GM12878 (cell line): ENCODE results near the gene TMIGD2. TPM values are rescaled to one million over a fixed set of nuclear protein-coding genes. Genes with fewer than 3 reads are reported as not detected.

ENCODE experiments used
- BCL3 ChIP-seq: IDR thresholded peaks from 2 replicates; pipeline ENCODE4 v1.6.1; 2011; ENCODE audit warnings: borderline replicate concordance, low read depth, mild to moderate bottlenecking, moderate library complexity, low read length; ENCODE audit not compliant: insufficient read depth, poor library complexity, severe bottlenecking
- CTCF ChIP-seq, 3 experiments: IDR thresholded peaks in 2 of 3; conservative IDR thresholded peaks in 1 of 3; 2 replicates each; pipeline ENCODE4 v1.5.1; 2011; ENCODE audit warnings: low read depth in 3 of 3, low read length in 3 of 3, mild to moderate bottlenecking in 3 of 3, control low read depth in 2 of 3, moderate library complexity in 2 of 3, inconsistent platforms in 1 of 3, mixed read lengths in 1 of 3; ENCODE audit not compliant: control insufficient read depth in 2 of 3, insufficient read depth in 1 of 3; ENCODE audit errors: extremely low read depth in 1 of 3
- EGR1 ChIP-seq, 2 experiments: IDR thresholded peaks; 1 replicate in 1 of 2; 2 replicates in 1 of 2; pipeline ENCODE4 v1.6.1; 2011 to 2012; ENCODE audit warnings: low read depth in 2 of 2, low read length in 2 of 2, borderline replicate concordance in 1 of 2, mild to moderate bottlenecking in 1 of 2, moderate library complexity in 1 of 2
- HDGF ChIP-seq: fragments of 450-650 bp; IDR thresholded peaks from 2 replicates; pipeline ENCODE4 v1.6.1; 2016; ENCODE audit warnings: antibody characterized with exemption
- KLF5 ChIP-seq: fragments of 450-650 bp; IDR thresholded peaks from 2 replicates; pipeline ENCODE4 v1.6.1; 2014; ENCODE audit warnings: mild to moderate bottlenecking; ENCODE audit not compliant: partially characterized antibody
- NFYB ChIP-seq: IDR thresholded peaks from 2 replicates; pipeline ENCODE4 v1.6.1; 2011; ENCODE audit warnings: low read depth, mild to moderate bottlenecking, low read length, improper control_type of control experiment, moderate library complexity; ENCODE audit not compliant: insufficient read depth
- PKNOX1 ChIP-seq: fragments of 450-650 bp; IDR thresholded peaks from 2 replicates; pipeline ENCODE4 v1.6.1; 2016; ENCODE audit warnings: mild to moderate bottlenecking
- POLR2AphosphoS5 ChIP-seq: IDR thresholded peaks from 2 replicates; pipeline ENCODE4 v1.6.1; 2011; ENCODE audit warnings: mild to moderate bottlenecking, low read length, inconsistent platforms
- RELB ChIP-seq: fragments of 450-650 bp; IDR thresholded peaks from 2 replicates; pipeline ENCODE4 v1.6.1; 2017; ENCODE audit warnings: low read depth, mild to moderate bottlenecking, moderate library complexity
- SIN3A ChIP-seq: IDR thresholded peaks from 2 replicates; pipeline ENCODE4 v1.6.1; 2012; ENCODE audit warnings: low read depth, low read length, improper control_type of control experiment
- SKIL ChIP-seq: fragments of 450-650 bp; IDR thresholded peaks from 2 replicates; pipeline ENCODE4 v1.6.1; 2017; ENCODE audit warnings: mild to moderate bottlenecking, low read depth, inconsistent platforms; ENCODE audit not compliant: poor library complexity, severe bottlenecking
- SMAD1 ChIP-seq: fragments of 450-650 bp; IDR thresholded peaks from 2 replicates; pipeline ENCODE4 v1.6.1; 2018; ENCODE audit warnings: mild to moderate bottlenecking, low read depth; ENCODE audit not compliant: partially characterized antibody
- TARDBP ChIP-seq: IDR thresholded peaks from 2 replicates; pipeline ENCODE4 v1.6.1; 2016; ENCODE audit warnings: borderline replicate concordance
- ZNF622 ChIP-seq: fragments of 450-650 bp; IDR thresholded peaks from 2 replicates; pipeline ENCODE4 v1.6.1; 2017; ENCODE audit warnings: mild to moderate bottlenecking, inconsistent platforms
- polyA plus RNA-seq, 11 experiments: library from polyadenylated mRNA; depleted of rRNA in 4 of 11; unstranded in 6 of 11; stranded (reverse) in 5 of 11; fragments of >200 nt; fragmentation: Nextera tagmentation in 4 of 11; fragmentation: Illumina TruSeq in 1 of 11; extraction: Ambion mirVana in 4 of 11; extraction: Trizol in 1 of 11; gene quantifications; 1 replicate in 1 of 11; 2 replicates in 10 of 11; pipeline versions ENCODE4 v1.2.1 to v1.2.3, GENCODE V29; 2011 to 2016; ENCODE audit warnings: inconsistent platforms in 2 of 11, missing spikeins in 2 of 11, low read depth in 1 of 11
- total RNA-seq, 4 experiments: library from RNA; depleted of rRNA in 3 of 4; stranded (reverse); fragments of >200 nt in 3 of 4; fragmentation: Illumina TruSeq in 1 of 4; extraction: Trizol in 1 of 4; gene quantifications; 2 replicates each; pipeline versions ENCODE4 v1.2.1 to v1.2.3, GENCODE V29; 2013 to 2021
- TF ChIP-seq, protein P1 (sequence below): fragments of 150-350 bp; IDR thresholded peaks from 2 replicates; pipeline ENCODE4 v1.6.1; 2016; ENCODE audit warnings: low read depth, low read length

Gene TMIGD2
- total and polyA plus RNA-seq, 10 of the 15 experiments (the other 5 are each of a cell fraction or from before 2014, with no cell fraction given) = 0.09 to 0.40 (median 0.14) TPM; not detected in 5

GRCh38 chr19:4246767-4247593, 55.2 kb downstream of the TMIGD2 start, which contains the start of gene YJU2 (continued):
- peak; percentile 25; the same call in 1 of the 2 replicates for TF ChIP-seq SIN3A
- TF ChIP-seq TARDBP = peak; percentile 73; the same call in 1 of the 2 replicates
- TF ChIP-seq NFYB = peak; percentile 100
- no peak for TF ChIP-seq ZNF622
- peak; percentile 98 for TF ChIP-seq POLR2AphosphoS5
- TF ChIP-seq CTCF (IDR thresholded peaks at IDR 0.05 in 2 of 3, conservative IDR thresholded peaks at IDR 0.05 in 1 of 3; ENCODE audit: control insufficient read depth in 2 of 3, extremely low read depth in 1 of 3, insufficient read depth in 1 of 3, low read depth in 3 of 3, low read length in 3 of 3) = peak; percentile 44 to 54 (median 44)
- TF ChIP-seq KLF5 = peak; percentile 74
- peak; percentile 99 for TF ChIP-seq RELB
- peak; percentile 100 for TF ChIP-seq PKNOX1
- TF ChIP-seq, protein P1, sequence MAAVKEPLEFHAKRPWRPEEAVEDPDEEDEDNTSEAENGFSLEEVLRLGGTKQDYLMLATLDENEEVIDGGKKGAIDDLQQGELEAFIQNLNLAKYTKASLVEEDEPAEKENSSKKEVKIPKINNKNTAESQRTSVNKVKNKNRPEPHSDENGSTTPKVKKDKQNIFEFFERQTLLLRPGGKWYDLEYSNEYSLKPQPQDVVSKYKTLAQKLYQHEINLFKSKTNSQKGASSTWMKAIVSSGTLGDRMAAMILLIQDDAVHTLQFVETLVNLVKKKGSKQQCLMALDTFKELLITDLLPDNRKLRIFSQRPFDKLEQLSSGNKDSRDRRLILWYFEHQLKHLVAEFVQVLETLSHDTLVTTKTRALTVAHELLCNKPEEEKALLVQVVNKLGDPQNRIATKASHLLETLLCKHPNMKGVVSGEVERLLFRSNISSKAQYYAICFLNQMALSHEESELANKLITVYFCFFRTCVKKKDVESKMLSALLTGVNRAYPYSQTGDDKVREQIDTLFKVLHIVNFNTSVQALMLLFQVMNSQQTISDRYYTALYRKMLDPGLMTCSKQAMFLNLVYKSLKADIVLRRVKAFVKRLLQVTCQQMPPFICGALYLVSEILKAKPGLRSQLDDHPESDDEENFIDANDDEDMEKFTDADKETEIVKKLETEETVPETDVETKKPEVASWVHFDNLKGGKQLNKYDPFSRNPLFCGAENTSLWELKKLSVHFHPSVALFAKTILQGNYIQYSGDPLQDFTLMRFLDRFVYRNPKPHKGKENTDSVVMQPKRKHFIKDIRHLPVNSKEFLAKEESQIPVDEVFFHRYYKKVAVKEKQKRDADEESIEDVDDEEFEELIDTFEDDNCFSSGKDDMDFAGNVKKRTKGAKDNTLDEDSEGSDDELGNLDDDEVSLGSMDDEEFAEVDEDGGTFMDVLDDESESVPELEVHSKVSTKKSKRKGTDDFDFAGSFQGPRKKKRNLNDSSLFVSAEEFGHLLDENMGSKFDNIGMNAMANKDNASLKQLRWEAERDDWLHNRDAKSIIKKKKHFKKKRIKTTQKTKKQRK = 0 out of 2 replicates have a peak, but pooled peaks have one; percentile 65
- TF ChIP-seq SKIL = peak; percentile 88
- peak; percentile 68 for TF ChIP-seq BCL3
- TF ChIP-seq EGR1 (IDR thresholded peaks at IDR 0.05; ENCODE audit: borderline replicate concordance in 1 of 2, low read depth in 2 of 2, low read length in 2 of 2) = peak in 1 of 2 experiments; percentile 62; a peak in 2 of 3 replicates
- peak; percentile 71 for TF ChIP-seq HDGF
- TF ChIP-seq SMAD1 = peak; percentile 86
